ENCODE results near the gene TMEM221. TPM values are rescaled to one million over a fixed set of nuclear protein-coding genes. Genes with fewer than 3 reads are reported as not detected.

The TMEM221 gene
- total RNA-seq, 1 experiment from 2014 or later: 0.27 TPM

DNA sequence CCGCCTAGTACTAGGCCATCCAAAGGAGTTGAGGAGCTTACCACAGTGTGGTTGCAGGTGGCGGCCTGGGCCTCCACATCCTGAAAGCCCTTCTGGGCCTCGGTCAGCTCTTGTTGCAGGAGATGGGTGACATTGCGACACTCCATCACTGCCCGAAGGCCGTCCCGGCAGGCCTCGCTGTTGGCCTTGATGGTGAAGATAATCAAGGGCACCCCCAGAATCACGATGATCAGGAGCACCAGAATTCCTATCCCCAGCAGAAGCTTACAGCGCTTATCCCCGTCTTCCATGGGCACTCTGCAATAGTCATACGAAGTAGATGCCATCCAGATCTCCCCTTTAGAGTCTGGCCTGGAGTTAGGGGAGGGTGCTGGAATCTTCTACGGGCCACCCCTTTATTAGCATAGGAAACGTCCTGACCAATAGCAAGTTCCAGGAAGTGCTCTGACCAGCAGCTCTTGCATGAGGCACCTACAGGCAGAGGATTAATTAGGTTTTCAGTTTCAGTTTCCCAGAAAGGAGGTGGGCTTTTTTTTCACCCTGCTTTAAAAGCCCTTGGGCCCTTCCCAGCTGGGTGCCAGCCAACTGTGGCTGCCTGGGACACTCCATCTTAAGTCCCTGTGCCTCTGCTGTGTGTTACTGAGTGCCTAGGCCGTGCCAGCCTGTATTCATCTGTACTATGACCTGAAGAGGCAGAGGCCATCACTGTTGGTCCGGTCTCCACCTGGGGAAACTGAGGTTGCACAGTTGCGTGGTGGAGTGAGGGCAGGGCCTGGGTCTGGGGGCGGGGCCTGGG lies 43.0 kb downstream of the TMEM221 start, which contains the start of gene BST2:
TSS of gene BST2 (minus strand) at position 381 of the 796 bp plus-strand sequence. CDS start at position 326, 55 bp downstream.
- peak; percentile 99 for DNase-seq (ENCODE audit: low spot score)

DNA sequence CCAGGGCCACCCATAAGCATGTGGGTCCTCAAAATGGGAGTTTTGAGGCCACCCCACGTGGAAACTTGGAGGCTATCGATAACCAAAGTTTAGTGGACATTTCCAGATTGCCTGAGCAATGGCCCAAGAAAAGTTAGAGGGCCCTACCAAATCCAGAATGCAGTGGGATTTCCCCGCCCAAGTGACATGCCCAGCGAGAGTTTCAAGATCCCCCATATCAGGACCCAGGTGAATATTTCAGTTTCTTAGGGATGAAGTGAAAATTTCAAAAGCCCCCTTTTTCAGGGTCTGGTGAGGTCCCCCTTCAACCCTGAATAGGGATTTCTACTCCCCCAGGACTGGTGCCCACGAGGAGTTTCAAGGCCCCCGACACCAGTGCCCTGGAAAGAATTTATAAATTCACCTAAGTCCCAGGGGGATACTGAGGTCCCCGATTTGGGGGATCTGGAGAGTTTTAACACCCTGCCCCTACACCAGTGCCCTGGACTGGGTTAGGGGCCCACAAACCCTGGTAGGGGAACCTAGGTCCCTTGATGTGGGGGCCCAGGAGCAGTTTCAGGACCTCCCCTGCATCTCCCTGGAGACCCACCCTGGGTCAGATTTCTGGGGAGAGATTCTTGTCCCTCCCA lies 43.7 kb downstream of the TMEM221 start:
- DNase-seq (ENCODE audit: low spot score): no peak

DNA sequence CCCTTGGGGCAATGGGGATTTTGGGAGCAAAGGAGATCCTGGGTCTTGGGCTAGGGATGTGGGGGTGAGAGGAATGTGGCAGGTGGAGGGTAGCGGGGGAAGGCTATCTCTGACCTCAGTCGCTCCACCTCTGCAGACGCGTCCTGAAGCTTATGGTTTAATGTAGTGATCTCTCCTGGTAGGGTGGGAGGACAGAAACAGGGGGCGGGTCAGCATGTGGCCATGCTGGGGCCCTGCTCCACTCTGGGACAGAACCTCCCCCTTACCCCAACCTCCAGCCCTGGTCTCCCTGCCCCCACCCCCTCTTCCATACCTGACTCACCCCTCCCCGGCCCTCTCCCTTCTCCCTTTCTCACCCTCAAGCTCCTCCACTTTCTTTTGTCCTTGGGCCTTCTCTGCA lies 44.5 kb downstream of the TMEM221 start:
- DNase-seq (ENCODE audit: low spot score): no peak

DNA sequence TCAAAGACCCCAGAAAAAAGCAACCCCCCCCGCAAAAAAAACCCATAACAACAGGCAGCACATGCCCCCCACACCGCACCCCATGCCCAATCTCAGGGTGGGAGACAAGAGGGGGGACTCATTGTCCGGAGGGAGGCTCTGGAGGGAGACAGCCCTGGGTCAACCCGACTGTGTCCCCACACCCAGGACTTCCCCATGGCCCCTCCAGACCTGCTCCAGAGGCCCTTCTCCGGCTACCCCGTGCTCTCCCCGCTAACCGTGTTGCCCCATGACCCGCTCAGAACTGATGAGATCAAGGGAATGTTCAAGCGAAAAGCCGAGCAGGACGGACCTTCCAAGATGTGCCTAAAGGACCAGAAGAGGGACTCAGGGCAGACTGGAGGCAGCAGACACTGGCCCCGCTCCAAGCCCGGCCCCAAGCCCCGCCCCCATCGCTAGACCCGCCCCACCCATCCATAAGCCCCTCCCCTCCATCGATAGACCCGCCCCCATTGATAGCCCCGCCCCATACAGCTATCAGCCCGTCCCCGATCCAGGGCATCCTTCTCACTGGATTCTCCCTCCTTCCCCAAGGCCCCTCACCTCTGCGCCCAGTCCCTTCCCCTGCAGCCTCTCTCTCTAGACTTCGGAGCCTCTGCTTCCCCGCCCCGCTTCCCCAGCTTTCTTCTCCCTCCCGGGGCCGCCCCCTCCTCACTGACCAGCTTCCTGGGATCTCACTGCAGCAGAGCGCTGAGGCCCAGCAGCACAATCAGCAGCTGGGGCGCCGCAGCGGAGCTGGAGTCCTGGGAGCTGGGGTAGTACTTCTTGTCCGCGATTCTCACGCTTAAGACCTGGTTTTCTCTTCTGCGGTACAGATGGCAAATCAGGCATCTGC lies 45.2 kb downstream of the TMEM221 start:
- DNase-seq (ENCODE audit: low spot score): no peak

DNA sequence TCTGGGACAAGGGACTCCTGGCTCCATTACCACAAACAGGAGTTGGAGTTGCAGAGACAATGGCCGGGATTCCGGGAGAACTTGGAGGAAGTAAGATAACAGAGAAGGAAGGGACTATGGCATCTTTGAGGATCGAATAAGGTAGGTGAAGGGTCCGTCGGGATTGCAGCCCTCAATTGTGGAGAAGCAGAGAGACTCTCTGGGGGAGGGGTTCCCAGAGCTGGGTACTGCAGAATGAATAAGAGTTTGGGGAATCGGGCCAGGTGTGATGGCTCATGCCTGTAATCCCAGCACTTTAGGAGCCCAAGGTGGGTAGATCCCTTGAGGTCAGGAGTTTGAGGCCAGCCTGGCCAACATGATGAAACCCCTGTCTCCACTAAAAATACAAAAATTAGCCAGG lies 46.8 kb downstream of the TMEM221 start:
- no peak for DNase-seq (ENCODE audit: low spot score)

DNA sequence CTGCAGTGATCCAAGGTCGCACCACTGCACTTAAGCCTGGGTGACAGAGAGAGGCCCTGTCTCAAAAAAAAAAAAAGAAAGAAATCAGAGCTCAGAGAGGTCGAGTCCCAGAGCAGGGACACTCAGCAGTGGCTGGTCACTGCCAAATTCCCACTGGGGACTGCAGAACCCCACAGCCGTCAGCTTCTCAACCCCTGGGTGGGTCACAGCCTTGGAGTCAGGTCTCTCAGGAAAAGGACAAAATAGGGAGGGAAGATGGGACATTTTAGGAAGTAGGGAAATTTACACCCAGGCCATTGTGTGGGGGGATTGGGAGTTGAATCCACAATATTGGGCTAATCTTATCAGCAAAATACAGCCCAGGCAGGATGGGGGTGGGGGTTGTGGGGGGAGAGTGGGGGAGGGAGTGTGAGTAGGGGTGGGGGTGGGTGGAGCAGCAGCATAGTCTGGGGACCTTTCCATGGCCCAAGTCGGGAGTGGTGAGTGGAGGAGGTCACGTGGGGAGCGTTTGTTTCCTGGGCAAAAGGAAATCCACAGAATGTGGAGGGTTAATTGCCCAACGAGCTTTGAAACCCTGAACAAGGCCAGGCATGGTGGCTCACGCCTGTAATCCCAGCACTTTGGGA lies 49.5 kb downstream of the TMEM221 start:
- DNase-seq (ENCODE audit: low spot score): no peak

DNA sequence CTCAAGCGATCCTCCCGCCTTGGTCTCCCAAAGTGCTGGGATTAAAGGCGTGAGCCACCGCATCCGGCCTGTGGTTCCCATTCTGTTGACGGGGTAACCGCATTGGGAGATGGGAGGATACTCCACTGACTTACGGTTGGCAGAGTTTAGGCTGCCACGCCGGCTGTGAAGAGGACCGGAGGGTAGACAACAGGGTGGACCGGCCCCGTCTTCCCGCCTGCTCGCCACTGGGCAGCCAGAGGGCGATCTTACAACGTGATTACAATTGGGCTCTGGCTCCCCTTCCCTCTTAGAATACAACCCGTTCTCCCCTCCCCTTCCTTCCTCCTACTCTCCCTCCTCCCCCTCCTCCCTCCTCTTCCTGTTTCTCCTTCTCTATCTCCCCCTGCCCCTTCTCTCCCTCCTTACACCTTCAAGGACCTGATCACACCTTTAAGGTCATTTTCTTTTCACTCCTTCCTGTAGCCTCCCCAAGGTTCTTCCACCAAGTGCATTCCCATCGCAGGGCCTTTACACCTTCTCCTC lies 53.5 kb downstream of the TMEM221 start:
- peak; percentile 72 for DNase-seq (ENCODE audit: low spot score)

DNA sequence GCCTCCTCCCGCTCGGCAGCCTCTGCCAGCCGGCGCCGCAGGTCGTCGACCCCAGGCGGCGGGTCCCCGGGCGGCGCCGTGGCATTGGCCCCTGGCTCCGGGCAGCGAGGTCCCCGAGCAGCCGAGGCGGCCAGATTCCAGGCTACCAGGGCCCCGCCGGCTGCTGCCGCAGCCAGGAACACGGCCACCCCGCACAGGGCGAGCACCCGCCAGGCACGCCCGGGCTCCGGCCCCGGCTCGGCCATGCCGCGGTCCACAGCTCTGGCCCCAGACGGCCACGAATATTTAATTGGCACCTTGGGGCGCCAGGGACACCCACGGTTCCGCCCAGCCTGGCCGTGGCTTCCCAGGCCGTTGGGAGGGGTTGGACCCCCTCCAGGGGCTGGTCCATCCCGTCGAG lies 54.6 kb downstream of the TMEM221 start, which contains the start of gene CCDC194:
TSS of gene CCDC194 (minus strand) at position 283 of the 400 bp plus-strand sequence. CDS start at position 245, 38 bp downstream.
- DNase-seq (ENCODE audit: low spot score): no peak

DNA sequence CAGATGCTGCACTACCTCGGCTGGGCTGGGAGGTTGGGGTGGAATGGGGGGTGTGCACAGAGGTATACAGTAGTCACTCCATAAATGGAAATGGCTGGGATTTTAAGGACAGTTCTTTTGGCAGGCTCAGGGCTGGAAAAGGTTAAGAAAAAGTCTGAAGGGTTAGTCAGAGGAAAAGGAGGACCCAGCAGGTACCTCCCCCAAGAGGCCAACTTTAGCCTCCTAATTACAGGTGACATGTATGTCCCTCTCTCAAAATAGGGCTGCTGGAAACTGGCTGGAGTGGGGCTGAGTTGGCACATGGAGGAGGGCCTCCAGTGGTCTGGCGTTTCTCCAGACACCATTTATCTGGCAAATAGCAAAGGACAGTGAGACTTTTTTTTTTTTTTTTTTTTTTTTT lies 55.5 kb downstream of the TMEM221 start:
- peak; percentile 78 for DNase-seq (ENCODE audit: low spot score)

DNA sequence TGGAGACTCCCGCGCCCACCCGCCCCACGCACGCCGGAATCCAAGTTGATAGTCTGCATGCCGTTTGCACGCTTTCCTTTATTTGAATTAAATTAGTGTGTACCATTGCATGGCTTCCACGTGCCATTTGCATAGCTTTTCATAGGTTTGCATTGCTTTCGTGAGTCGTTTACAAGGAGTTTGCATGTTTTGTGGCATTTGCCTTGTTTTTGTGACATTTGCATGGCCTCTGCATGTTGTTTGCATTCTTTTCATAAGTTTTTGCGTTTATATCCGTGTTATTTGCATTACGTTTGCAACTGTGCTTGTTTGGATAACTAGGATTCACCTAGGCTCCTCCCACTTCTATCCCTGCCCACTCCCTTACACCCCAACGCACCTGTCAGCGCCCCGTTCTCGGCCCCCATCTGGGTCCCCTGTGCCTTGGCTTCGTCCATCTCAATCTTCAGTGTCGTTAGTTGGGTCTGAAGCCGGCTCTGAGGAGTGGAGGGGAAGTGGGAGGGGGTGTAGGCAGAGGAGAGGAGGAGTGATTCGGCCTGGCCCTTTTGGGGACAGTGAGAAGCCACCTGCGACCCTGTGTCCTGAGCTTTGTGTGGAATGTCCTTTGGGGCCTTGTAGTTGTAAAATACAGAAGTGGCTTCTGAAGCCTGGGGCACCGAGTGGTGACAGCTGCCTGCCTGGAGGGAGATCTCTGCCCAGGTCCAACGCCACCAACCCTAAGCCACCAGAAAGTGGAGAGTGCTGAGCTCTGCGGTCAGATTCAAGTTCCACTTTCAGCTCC lies 56.9 kb downstream of the TMEM221 start:
- no peak for DNase-seq (ENCODE audit: low spot score)

DNA sequence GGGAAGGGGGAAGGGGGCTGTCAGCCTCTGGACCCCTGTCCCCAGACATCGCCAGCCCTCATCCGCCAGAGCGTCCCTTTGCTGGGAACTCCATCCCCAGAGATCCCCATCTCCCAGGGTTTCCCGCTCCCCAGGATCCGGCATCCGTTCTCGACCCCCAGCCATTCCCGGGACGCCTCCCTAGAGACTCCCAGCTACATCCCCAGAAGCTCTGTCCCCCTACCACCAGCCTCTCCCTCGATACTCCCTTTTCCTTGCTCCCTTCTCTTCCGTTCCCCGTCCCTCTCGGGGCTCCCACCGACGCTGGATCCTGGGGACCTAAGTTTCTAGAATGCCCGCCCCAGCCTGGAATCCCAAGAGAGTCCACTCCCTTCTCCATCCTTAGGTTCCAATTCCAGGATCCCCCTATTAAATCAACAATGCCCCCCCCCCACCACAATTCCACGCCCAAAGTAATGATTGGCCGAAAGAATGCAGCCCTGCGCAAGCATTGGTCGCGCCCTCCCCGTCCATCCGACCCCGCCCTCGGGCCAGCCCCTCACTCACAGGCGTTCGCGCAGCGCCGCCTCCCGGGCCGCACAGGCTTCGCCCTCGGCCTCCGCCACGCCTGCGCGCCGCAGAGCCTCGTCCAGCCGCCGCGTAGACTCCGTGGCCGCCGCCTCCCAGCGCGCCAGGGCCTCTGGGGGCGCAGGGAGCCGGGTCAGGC lies 57.6 kb downstream of the TMEM221 start:
- peak; percentile 94 for DNase-seq (ENCODE audit: low spot score)

DNA sequence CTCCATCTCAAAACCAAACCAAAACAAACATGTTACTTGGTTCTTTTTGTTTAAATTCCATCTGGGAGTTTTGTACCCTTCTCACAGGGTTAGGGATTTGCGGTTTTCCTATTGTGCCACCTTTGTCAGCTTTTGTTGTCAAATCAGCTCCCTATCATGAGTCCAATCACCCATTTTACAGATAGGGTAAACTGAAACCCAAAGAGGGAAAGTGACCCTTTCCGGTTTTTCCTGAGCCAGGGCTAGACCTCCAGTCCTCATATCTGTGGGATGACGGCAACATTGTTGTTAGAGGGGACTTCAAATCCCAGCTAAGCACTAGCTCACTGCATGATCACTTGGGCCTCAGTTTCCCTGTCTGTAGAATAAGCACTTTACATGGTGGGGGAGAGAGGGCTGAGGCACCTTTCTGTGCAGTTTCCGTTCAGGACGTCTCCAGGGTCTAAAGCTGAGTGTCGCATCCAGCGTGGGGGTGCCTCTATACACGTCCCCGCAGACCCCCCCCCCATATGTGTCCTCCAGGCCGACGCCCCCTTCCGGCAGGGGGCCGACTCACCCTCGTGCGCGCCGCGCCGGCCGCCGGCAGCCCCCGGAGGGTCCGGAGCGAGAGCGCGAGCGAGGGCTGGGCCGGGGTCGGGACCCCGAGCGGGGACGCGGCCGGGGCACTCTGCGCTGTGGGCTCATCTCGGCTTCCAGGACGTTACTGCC lies 58.4 kb downstream of the TMEM221 start:
- DNase-seq (ENCODE audit: low spot score): no peak

DNA sequence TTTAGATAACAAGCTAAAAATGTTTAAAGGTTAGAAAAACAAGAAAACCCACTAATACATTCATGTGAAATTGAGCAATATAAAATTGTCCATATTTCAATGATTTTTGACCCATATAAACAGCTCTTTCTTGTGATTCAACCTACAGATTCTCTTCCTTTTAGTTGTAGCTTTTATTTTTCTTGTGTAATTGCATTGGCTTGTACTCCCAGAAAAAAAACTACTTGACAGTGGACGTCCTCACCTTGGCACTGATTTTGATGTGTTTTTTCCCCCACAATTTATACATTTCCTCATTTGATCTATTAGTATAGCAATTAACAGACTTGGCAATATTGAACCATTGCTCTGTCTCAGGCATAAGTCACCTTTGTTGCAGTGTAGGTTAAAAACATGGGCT lies 59.2 kb downstream of the TMEM221 start:
- no peak for DNase-seq (ENCODE audit: low spot score)

DNA sequence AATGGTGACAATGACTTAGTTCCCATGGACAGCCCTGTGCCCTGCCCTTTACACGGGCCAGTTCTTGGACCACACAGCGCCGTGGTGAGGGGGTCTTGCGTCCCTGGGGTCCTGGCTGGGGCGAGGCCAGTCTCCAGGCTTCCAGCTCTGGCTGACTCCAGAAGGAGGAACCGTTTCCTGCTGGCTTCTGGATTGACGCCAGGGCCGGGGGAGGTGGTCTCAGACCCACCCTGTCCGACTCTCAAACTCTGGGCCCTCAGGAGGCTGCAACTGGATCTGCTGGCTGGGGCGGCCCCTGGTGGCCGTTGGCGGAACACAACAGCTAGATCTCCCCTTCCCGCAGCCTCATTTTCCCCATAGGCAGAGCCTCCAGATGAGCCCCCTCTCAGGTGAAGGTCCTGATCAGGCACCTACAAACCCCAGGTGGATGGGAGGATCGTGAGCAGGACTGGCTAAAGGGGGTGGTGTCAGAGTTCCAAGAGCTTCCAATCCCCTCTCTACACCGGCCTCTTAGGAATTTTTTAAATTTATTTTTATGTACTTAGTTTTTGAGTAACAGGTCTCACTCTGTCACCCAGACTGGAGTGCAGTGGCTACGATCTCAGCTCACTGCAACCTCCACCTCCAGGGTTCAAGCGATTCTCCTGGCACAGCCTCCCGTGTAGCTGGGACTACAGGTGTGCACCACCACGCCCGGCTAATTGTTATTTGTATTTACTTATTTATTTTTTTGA lies 62.4 kb downstream of the TMEM221 start:
- DNase-seq (ENCODE audit: low spot score): peak; percentile 45

All from H4 (cell line).